HepG2 (cell line): ENCODE results near the gene GRIK4. TPM values are rescaled to one million over a fixed set of nuclear protein-coding genes. Genes with fewer than 3 reads are reported as not detected.

Experiments
- ELF4 ChIP-seq: sonication (generic); formaldehyde crosslinking; IDR thresholded peaks from 2 replicates; pipeline ENCODE4 v1.5.0; 2020; ENCODE audit warnings: missing genetic modification reagents, mild to moderate bottlenecking, moderate library complexity, borderline replicate concordance
- MAF1 ChIP-seq: sonication (generic); formaldehyde crosslinking; IDR thresholded peaks from 2 replicates; pipeline ENCODE4 v1.5.0; 2020; ENCODE audit warnings: missing genetic modification reagents, borderline replicate concordance
- MZF1 ChIP-seq: sonication (generic); formaldehyde crosslinking; IDR thresholded peaks from 2 replicates; pipeline ENCODE4 v1.8.1; 2023; ENCODE audit warnings: mild to moderate bottlenecking, missing genetic modification reagents, borderline replicate concordance
- PTBP1 ChIP-seq: fragments of 200-400 bp; formaldehyde crosslinking; IDR thresholded peaks from 2 replicates; pipeline ENCODE4 v1.6.1; 2018; ENCODE audit warnings: low read length, low read depth; ENCODE audit not compliant: poor library complexity, severe bottlenecking
- SALL2 ChIP-seq: sonication (generic); formaldehyde crosslinking; IDR thresholded peaks from 2 replicates; pipeline ENCODE4 v1.8.1; 2023; ENCODE audit warnings: mild to moderate bottlenecking, missing genetic modification reagents, inconsistent platforms
- SP1 ChIP-seq, 2 experiments: fragments of 450-650 bp in 1 of 2; sonication (generic) in 1 of 2; formaldehyde crosslinking in 1 of 2; IDR thresholded peaks; 2 replicates each; pipeline versions ENCODE4 v1.4.0 to v1.6.1; 2016 to 2020; ENCODE audit warnings: missing genetic modification reagents in 1 of 2
- ZSCAN9 ChIP-seq: IDR thresholded peaks from 2 replicates; pipeline ENCODE4 v1.6.1; 2016; ENCODE audit warnings: borderline replicate concordance
- polyA plus RNA-seq, 8 experiments: library from polyadenylated mRNA; depleted of rRNA in 3 of 8; stranded (reverse) in 7 of 8; unstranded in 1 of 8; fragments of >200 nt; fragmentation: Illumina TruSeq in 4 of 8; extraction: Trizol in 4 of 8; gene quantifications; 2 replicates each; pipeline versions ENCODE4 v1.2.1 to v1.2.3, GENCODE V29; 2011 to 2016; ENCODE audit warnings: low read depth in 4 of 8, missing spikeins in 1 of 8, mixed read lengths in 1 of 8; ENCODE audit not compliant: insufficient read depth in 1 of 8
- total RNA-seq, 5 experiments: library from RNA; depleted of rRNA; stranded (reverse); fragments of >200 nt; fragmentation: Illumina TruSeq; extraction: Trizol; gene quantifications; 2 replicates each; pipeline ENCODE4 v1.2.3, GENCODE V29; 2016; ENCODE audit warnings: low read depth in 1 of 5
- TF ChIP-seq, protein P1 (sequence below): sonication (generic); formaldehyde crosslinking; IDR thresholded peaks from 2 replicates; pipeline ENCODE4 v1.4.0; 2020; ENCODE audit warnings: mild to moderate bottlenecking, low read depth, missing genetic modification reagents
- TF ChIP-seq, protein P2 (sequence below): IDR thresholded peaks from 2 replicates; pipeline ENCODE4 v1.6.1; 2012; ENCODE audit warnings: inconsistent platforms
- TF ChIP-seq, protein P3 (sequence below): IDR thresholded peaks from 2 replicates; pipeline ENCODE4 v1.6.1; 2016; ENCODE audit warnings: low read depth
- TF ChIP-seq, protein P4 (sequence below): sonication (generic); formaldehyde crosslinking; IDR thresholded peaks from 2 replicates; pipeline ENCODE4 v1.5.0; 2020; ENCODE audit warnings: missing genetic modification reagents
- TF ChIP-seq, protein P5 (sequence below): sonication (generic); formaldehyde crosslinking; IDR thresholded peaks from 2 replicates; pipeline ENCODE4 v1.5.1; 2020; ENCODE audit warnings: mild to moderate bottlenecking, missing genetic modification reagents, moderate library complexity

The GRIK4 gene
- total and polyA plus RNA-seq, 2 of the 13 experiments (the other 11 are each of a cell fraction or from before 2014, with no cell fraction given) = 0.04 to 0.07 TPM

DNA sequence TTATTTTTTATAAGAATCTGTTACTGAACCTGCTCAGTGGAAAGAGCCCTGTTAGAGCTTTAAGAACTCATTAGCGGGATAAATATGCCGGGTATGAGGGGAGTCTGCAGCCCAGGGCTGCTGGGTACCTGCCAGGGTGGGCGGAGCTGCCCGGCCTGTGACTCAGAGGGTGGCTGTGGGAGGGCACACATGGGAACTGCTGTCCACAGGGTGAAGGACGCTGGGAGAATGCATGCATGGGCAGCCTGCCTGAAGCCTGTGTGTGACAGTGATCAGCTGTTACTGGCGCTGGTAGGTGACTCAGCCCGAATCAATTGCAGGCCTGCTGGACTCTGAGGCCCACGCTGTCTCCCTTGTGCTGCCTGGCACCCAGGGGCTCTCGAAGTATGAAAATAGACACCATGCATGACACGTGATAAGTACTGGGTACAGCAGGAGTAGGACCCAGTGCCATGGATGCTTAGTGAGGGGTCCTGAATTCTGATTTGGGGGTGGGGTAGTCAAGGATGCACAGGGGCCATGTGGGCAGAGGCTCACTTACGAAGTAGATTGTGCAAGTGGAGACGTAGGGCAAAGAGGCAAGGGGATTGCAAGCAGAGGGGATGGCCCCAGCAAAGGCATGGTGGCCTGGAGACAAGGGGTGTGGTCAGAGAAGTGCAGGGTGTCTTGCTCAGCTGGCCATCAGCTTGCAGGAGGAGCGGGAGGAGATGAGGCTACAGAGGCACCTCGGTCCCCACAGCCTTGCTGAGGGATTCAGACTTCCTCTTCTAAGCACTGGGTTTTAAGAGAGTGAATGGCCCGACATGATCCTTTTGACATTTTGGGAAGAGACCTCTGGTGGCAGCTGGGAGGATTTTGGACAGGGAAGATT, 36.5 kb downstream of the GRIK4 start (continued):
- TF ChIP-seq, protein P1, sequence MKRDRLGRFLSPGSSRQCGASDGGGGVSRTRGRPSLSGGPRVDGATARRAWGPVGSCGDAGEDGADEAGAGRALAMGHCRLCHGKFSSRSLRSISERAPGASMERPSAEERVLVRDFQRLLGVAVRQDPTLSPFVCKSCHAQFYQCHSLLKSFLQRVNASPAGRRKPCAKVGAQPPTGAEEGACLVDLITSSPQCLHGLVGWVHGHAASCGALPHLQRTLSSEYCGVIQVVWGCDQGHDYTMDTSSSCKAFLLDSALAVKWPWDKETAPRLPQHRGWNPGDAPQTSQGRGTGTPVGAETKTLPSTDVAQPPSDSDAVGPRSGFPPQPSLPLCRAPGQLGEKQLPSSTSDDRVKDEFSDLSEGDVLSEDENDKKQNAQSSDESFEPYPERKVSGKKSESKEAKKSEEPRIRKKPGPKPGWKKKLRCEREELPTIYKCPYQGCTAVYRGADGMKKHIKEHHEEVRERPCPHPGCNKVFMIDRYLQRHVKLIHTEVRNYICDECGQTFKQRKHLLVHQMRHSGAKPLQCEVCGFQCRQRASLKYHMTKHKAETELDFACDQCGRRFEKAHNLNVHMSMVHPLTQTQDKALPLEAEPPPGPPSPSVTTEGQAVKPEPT (CRISPR knock-in tag) = no peak
- TF ChIP-seq, protein P2, sequence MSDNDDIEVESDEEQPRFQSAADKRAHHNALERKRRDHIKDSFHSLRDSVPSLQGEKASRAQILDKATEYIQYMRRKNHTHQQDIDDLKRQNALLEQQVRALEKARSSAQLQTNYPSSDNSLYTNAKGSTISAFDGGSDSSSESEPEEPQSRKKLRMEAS = peak; percentile 92
- TF ChIP-seq PTBP1 (no peak), ELF4 (CRISPR knock-in tag) (no peak), ZSCAN9 (CRISPR knock-in tag) (peak; percentile 59; the same call in 1 of the 2 replicates), SP1 (IDR thresholded peaks at IDR 0.05) (no peak), SP1 (CRISPR knock-in tag; IDR thresholded peaks at IDR 0.05) (peak; percentile 60), SALL2 (CRISPR knock-in tag) (peak; percentile 52; the same call in 1 of the 2 replicates), MAF1 (no peak), MZF1 (no peak)
- TF ChIP-seq, protein P3, sequence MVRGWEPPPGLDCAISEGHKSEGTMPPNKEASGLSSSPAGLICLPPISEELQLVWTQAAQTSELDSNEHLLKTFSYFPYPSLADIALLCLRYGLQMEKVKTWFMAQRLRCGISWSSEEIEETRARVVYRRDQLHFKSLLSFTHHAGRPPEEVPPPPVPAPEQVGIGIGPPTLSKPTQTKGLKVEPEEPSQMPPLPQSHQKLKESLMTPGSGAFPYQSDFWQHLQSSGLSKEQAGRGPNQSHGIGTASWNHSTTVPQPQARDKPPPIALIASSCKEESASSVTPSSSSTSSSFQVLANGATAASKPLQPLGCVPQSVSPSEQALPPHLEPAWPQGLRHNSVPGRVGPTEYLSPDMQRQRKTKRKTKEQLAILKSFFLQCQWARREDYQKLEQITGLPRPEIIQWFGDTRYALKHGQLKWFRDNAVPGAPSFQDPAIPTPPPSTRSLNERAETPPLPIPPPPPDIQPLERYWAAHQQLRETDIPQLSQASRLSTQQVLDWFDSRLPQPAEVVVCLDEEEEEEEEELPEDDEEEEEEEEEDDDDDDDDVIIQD (CRISPR knock-in tag) = 0 out of 2 replicates have a peak, but pooled peaks have one; percentile 42
- TF ChIP-seq, protein P4, sequence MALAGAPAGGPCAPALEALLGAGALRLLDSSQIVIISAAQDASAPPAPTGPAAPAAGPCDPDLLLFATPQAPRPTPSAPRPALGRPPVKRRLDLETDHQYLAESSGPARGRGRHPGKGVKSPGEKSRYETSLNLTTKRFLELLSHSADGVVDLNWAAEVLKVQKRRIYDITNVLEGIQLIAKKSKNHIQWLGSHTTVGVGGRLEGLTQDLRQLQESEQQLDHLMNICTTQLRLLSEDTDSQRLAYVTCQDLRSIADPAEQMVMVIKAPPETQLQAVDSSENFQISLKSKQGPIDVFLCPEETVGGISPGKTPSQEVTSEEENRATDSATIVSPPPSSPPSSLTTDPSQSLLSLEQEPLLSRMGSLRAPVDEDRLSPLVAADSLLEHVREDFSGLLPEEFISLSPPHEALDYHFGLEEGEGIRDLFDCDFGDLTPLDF (CRISPR knock-in tag) = no peak
- TF ChIP-seq, protein P5, sequence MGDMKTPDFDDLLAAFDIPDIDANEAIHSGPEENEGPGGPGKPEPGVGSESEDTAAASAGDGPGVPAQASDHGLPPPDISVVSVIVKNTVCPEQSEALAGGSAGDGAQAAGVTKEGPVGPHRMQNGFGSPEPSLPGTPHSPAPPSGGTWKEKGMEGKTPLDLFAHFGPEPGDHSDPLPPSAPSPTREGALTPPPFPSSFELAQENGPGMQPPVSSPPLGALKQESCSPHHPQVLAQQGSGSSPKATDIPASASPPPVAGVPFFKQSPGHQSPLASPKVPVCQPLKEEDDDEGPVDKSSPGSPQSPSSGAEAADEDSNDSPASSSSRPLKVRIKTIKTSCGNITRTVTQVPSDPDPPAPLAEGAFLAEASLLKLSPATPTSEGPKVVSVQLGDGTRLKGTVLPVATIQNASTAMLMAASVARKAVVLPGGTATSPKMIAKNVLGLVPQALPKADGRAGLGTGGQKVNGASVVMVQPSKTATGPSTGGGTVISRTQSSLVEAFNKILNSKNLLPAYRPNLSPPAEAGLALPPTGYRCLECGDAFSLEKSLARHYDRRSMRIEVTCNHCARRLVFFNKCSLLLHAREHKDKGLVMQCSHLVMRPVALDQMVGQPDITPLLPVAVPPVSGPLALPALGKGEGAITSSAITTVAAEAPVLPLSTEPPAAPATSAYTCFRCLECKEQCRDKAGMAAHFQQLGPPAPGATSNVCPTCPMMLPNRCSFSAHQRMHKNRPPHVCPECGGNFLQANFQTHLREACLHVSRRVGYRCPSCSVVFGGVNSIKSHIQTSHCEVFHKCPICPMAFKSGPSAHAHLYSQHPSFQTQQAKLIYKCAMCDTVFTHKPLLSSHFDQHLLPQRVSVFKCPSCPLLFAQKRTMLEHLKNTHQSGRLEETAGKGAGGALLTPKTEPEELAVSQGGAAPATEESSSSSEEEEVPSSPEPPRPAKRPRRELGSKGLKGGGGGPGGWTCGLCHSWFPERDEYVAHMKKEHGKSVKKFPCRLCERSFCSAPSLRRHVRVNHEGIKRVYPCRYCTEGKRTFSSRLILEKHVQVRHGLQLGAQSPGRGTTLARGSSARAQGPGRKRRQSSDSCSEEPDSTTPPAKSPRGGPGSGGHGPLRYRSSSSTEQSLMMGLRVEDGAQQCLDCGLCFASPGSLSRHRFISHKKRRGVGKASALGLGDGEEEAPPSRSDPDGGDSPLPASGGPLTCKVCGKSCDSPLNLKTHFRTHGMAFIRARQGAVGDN (CRISPR knock-in tag) = peak; percentile 90
